Measurements from ENCODE around the gene CORO2A. TPM values are rescaled to one million over a fixed set of nuclear protein-coding genes. Genes with fewer than 3 reads are reported as not detected.

The CORO2A gene
- total RNA-seq, 6 experiments from 2014 or later: 0.84 to 2.4 (median 1.1) TPM

GRCh38 chr9:98171176-98171925 lies 21.1 kb downstream of the CORO2A start:
- peaks cover 11% of the 10 kb centered on the region for H3K27me3 Mint-ChIP-seq (ENCODE audit: insufficient read depth)
- no peaks in the 10 kb centered on the region for H3K36me3 Mint-ChIP-seq (ENCODE audit: low read depth)
- TF ChIP-seq CTCF (IDR thresholded peaks at IDR 0.05): no peak
- H3K4me3 Mint-ChIP-seq: no peak overlapping the region
- DNase-seq: no peak
- no peak overlapping the region; the same call in 1 of the 2 replicates for H3K27ac Mint-ChIP-seq
- H3K4me1 Mint-ChIP-seq (ENCODE audit: low read depth): peaks cover 14% of the 10 kb centered on the region
- H3K9me3 Mint-ChIP-seq: no peaks in the 10 kb centered on the region

DNA sequence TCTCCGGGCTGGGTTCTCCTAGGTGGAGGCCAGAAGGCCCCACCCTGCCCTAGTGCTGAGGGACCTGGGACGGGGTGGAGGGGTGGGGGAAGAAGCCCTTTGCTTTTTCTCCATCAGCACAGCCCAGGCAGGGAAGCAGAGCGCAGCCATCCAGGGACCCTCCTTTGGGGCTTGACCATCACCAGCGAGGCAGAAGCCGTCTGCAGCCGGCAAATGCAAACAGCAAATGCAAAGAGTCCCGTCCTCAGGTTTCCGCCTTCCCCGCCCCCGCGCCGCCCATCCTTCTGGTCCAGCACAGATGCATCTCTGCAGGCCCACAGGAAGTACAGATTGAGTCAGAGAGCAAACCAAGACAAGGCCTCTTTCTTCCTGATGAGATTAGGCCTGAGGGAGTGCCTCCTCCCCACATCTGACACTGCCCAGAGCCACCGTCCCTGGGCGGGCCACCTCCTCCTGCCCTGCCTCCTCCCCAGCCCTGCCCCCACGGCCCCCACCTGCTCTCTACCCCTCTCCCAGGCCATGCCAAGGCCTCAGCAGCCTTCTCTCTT lies 23.4 kb downstream of the CORO2A start:
- no peaks in the 10 kb centered on the region for H3K9me3 Mint-ChIP-seq
- H3K27me3 Mint-ChIP-seq (ENCODE audit: insufficient read depth): peaks cover 11% of the 10 kb centered on the region
- H3K27ac Mint-ChIP-seq: no peak overlapping the region
- peak; percentile 10 for DNase-seq
- no peaks in the 10 kb centered on the region for H3K36me3 Mint-ChIP-seq (ENCODE audit: low read depth)
- no peak overlapping the region for H3K4me3 Mint-ChIP-seq
- H3K4me1 Mint-ChIP-seq (ENCODE audit: low read depth): peaks cover 14% of the 10 kb centered on the region
- no peak for TF ChIP-seq CTCF (IDR thresholded peaks at IDR 0.05)

DNA sequence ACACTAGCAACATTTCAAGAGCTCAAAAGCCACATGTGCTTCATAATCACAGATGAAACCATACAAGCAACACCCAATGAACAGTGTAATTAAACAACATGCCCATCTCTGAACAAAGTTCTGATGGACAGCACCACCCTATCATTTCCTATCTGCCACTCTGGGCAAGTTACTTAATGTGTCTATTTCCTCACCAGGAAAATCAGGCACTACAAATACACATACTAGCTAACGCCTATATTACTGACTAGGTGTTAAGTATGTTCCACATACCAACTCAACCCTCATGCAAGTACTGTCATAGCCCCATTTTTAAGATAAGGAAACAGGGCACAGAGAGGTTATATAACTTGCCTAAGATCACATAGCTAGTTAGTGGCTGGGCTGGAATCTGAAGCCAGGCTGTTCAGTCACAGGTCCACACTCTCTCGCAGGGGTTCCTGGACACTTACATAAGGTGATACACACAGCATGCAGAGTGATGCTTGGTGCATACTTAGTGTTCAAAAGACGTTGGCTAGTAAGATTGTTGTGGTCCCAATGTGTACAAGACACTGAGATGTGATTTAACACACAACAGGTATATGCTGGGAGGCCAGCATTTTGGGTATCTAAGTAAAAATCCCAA lies 24.2 kb downstream of the CORO2A start:
- DNase-seq: no peak
- Mint-ChIP-seq H3K4me3 (no peak overlapping the region), H3K36me3 (ENCODE audit: low read depth) (no peaks in the 10 kb centered on the region), H3K4me1 (ENCODE audit: low read depth) (peaks cover 14% of the 10 kb centered on the region), H3K27ac (no peak overlapping the region), H3K9me3 (no peaks in the 10 kb centered on the region), H3K27me3 (ENCODE audit: insufficient read depth) (peaks cover 15% of the 10 kb centered on the region)
- no peak for TF ChIP-seq CTCF (IDR thresholded peaks at IDR 0.05)

GRCh38 chr9:98164912-98165311 lies 27.5 kb downstream of the CORO2A start:
- no peaks in the 10 kb centered on the region for H3K36me3 Mint-ChIP-seq (ENCODE audit: low read depth)
- no peak for TF ChIP-seq CTCF (IDR thresholded peaks at IDR 0.05)
- H3K27me3 Mint-ChIP-seq (ENCODE audit: insufficient read depth): peaks cover 17% of the 10 kb centered on the region
- peaks cover 9% of the 10 kb centered on the region for H3K4me1 Mint-ChIP-seq (ENCODE audit: low read depth)
- no peak for DNase-seq
- H3K27ac Mint-ChIP-seq: no peak overlapping the region
- H3K4me3 Mint-ChIP-seq: no peak overlapping the region
- H3K9me3 Mint-ChIP-seq: no peaks in the 10 kb centered on the region

DNA sequence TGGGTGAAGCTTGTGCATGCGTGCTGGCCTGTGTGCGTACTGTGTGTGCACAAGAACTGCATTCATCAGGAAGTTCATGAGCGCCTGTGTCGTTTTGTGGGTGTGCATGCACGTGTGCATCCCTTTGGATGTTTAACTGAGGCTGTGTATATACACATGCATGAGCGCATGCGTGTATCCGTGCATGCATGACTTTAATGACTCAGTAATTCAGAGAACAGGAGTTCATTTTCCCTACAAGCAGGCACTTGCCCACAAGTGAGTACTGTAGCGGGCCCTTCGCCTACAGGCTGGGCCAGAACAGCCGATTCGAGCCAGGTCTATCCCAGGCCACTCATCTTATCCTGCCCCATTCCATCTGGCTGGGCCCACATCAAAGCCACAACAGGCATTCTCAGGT lies 29.8 kb downstream of the CORO2A start:
- Mint-ChIP-seq H3K4me3 (no peak overlapping the region), H3K4me1 (ENCODE audit: low read depth) (peaks cover 5% of the 10 kb centered on the region; the same call in 1 of the 2 replicates), H3K9me3 (no peaks in the 10 kb centered on the region), H3K36me3 (ENCODE audit: low read depth) (no peaks in the 10 kb centered on the region), H3K27me3 (ENCODE audit: insufficient read depth) (peaks cover 14% of the 10 kb centered on the region), H3K27ac (no peak overlapping the region)
- DNase-seq: no peak
- TF ChIP-seq CTCF (IDR thresholded peaks at IDR 0.05): no peak

Measured in HFFc6 (cell line).